WTC11 (cell line): ENCODE data around the gene ADAM12. TPM values are rescaled to one million over a fixed set of nuclear protein-coding genes. Genes with fewer than 3 reads are reported as not detected.

ENCODE experiments used
- ATAC-seq: fragments of 200-7000 bp; cut with Tn5 transposase; 2 replicates; pipeline ENCODE4 v1.10.0; 2021; ENCODE audit warnings: mild to moderate bottlenecking, moderate library complexity
- CTCF ChIA-PET: fragments of 300-600 bp; sonication (Branson Sonifier 250); formaldehyde crosslinking; loops from one replicate; lab custom pipeline; 2021; ENCODE audit warnings: antibody characterized with exemption; lab: Charles Lee
- POLR2A ChIA-PET: fragments of 350-600 bp; sonication (Branson Sonifier 250); formaldehyde crosslinking; loops from one replicate; lab custom pipeline; 2021; ENCODE audit warnings: antibody characterized with exemption; lab: Charles Lee
- DNase-seq: peaks from one replicate; pipeline ENCODE4 v3.0.0; 2021; ENCODE audit warnings: low spot score
- H3K27ac Mint-ChIP-seq: 2 replicates; pipeline ENCODE4 v1.8.0; 2021; ENCODE audit warnings: mixed read lengths
- H3K27me3 Mint-ChIP-seq: 2 replicates; pipeline ENCODE4 v1.8.0; 2021; ENCODE audit warnings: low read depth, mild to moderate bottlenecking, moderate library complexity, mixed read lengths
- H3K36me3 Mint-ChIP-seq: 2 replicates; pipeline ENCODE4 v1.8.0; 2021; ENCODE audit warnings: mixed read lengths
- H3K4me1 Mint-ChIP-seq: 2 replicates; pipeline ENCODE4 v1.8.0; 2022; ENCODE audit warnings: mixed read lengths
- H3K4me3 Mint-ChIP-seq: 2 replicates; pipeline ENCODE4 v1.8.0; 2021; ENCODE audit warnings: mild to moderate bottlenecking, moderate library complexity, mixed read lengths
- H3K9me3 Mint-ChIP-seq: 2 replicates; pipeline ENCODE4 v1.8.0; 2021; ENCODE audit warnings: mixed read lengths
- CREM ChIP-seq: sonication (generic); formaldehyde crosslinking; IDR thresholded peaks from 2 replicates; pipeline ENCODE4 v1.8.1; 2022; ENCODE audit warnings: mild to moderate bottlenecking, missing genetic modification reagents, moderate library complexity
- ELF4 ChIP-seq: sonication (generic); formaldehyde crosslinking; IDR thresholded peaks from 2 replicates; pipeline ENCODE4 v1.8.1; 2022; ENCODE audit warnings: low read depth, mild to moderate bottlenecking, moderate library complexity, missing genetic modification reagents
- EMX1 ChIP-seq: fragments of 250-450 bp; sonication (Bioruptor Pico); IDR thresholded peaks from 2 replicates; pipeline ENCODE4 v1.8.0; 2021; ENCODE audit warnings: mild to moderate bottlenecking
- FOXP1 ChIP-seq: sonication (generic); formaldehyde crosslinking; IDR thresholded peaks from 2 replicates; pipeline ENCODE4 v1.8.0; 2022; ENCODE audit warnings: missing genetic modification reagents, mild to moderate bottlenecking, moderate library complexity, borderline replicate concordance
- GABPB1 ChIP-seq: sonication (generic); formaldehyde crosslinking; IDR thresholded peaks from 2 replicates; pipeline ENCODE4 v1.8.1; 2023; ENCODE audit warnings: mild to moderate bottlenecking, missing genetic modification reagents
- JUN ChIP-seq: sonication (generic); formaldehyde crosslinking; IDR thresholded peaks from 2 replicates; pipeline ENCODE4 v1.8.0; 2023; ENCODE audit warnings: mild to moderate bottlenecking, missing genetic modification reagents
- MXD4 ChIP-seq: fragments of 250-450 bp; sonication (Bioruptor Pico); IDR thresholded peaks from 2 replicates; pipeline ENCODE4 v1.8.0; 2021; ENCODE audit warnings: mild to moderate bottlenecking, moderate library complexity, borderline replicate concordance
- NFATC4 ChIP-seq: fragments of 250-450 bp; sonication (Bioruptor Pico); IDR thresholded peaks from 2 replicates; pipeline ENCODE4 v1.9.0; 2021; ENCODE audit warnings: mild to moderate bottlenecking
- NFE2L1 ChIP-seq: sonication (generic); formaldehyde crosslinking; IDR thresholded peaks from 2 replicates; pipeline ENCODE4 v1.8.1; 2023; ENCODE audit warnings: missing genetic modification reagents
- NFYB ChIP-seq: sonication (generic); formaldehyde crosslinking; conservative IDR thresholded peaks from 2 replicates; pipeline ENCODE4 v1.8.0; 2022; ENCODE audit warnings: low read depth, missing genetic modification reagents
- NR1H2 ChIP-seq: sonication (generic); formaldehyde crosslinking; IDR thresholded peaks from 2 replicates; pipeline ENCODE4 v1.9.0; 2021; ENCODE audit warnings: mild to moderate bottlenecking, moderate library complexity, missing genetic modification reagents
- SMAD4 ChIP-seq: sonication (generic); formaldehyde crosslinking; IDR thresholded peaks from 2 replicates; pipeline ENCODE4 v1.8.0; 2022; ENCODE audit warnings: mild to moderate bottlenecking, missing genetic modification reagents
- SOX15 ChIP-seq: fragments of 250-450 bp; sonication (Bioruptor Pico); IDR thresholded peaks from 2 replicates; pipeline ENCODE4 v1.9.0; 2021; ENCODE audit warnings: mild to moderate bottlenecking
- SP1 ChIP-seq: sonication (generic); formaldehyde crosslinking; conservative IDR thresholded peaks from 2 replicates; pipeline ENCODE4 v1.8.1; 2022; ENCODE audit warnings: missing genetic modification reagents
- TEAD1 ChIP-seq: sonication (generic); formaldehyde crosslinking; IDR thresholded peaks from 2 replicates; pipeline ENCODE4 v1.8.0; 2022; ENCODE audit warnings: mild to moderate bottlenecking, missing genetic modification reagents
- ZNF219 ChIP-seq: sonication (generic); formaldehyde crosslinking; IDR thresholded peaks from 2 replicates; pipeline ENCODE4 v1.8.0; 2023; ENCODE audit warnings: missing genetic modification reagents, mild to moderate bottlenecking, borderline replicate concordance
- ZNF263 ChIP-seq: sonication (generic); formaldehyde crosslinking; IDR thresholded peaks from 2 replicates; pipeline ENCODE4 v1.8.1; 2022; ENCODE audit warnings: low read depth, mild to moderate bottlenecking, moderate library complexity, missing genetic modification reagents
- ZNF423 ChIP-seq: fragments of 250-450 bp; sonication (Bioruptor Pico); IDR thresholded peaks from 2 replicates; pipeline ENCODE4 v2.1.2; 2022; ENCODE audit warnings: mild to moderate bottlenecking, moderate library complexity
- total RNA-seq: library from RNA; stranded (reverse); gene quantifications from 3 replicates; pipeline ENCODE4 v1.2.3, GENCODE V29; 2021
- TF ChIP-seq, protein P1 (sequence below): fragments of 250-450 bp; sonication (Bioruptor Pico); IDR thresholded peaks from 2 replicates; pipeline ENCODE4 v1.9.0; 2021; ENCODE audit warnings: mild to moderate bottlenecking, borderline replicate concordance
- TF ChIP-seq, protein P2 (sequence below): sonication (generic); formaldehyde crosslinking; IDR thresholded peaks from 2 replicates; pipeline ENCODE4 v1.8.1; 2022; ENCODE audit warnings: low read depth, mild to moderate bottlenecking, moderate library complexity, missing genetic modification reagents, borderline replicate concordance
- TF ChIP-seq, protein P3 (sequence below): sonication (generic); formaldehyde crosslinking; IDR thresholded peaks from 2 replicates; pipeline ENCODE4 v1.8.0; 2022; ENCODE audit warnings: mild to moderate bottlenecking, missing genetic modification reagents
- TF ChIP-seq, protein P4 (sequence below): sonication (generic); formaldehyde crosslinking; IDR thresholded peaks from 2 replicates; pipeline ENCODE4 v1.8.1; 2023; ENCODE audit warnings: mild to moderate bottlenecking, missing genetic modification reagents

The ADAM12 gene
- total RNA-seq, 1 experiment from 2014 or later = 0.22 TPM

DNA sequence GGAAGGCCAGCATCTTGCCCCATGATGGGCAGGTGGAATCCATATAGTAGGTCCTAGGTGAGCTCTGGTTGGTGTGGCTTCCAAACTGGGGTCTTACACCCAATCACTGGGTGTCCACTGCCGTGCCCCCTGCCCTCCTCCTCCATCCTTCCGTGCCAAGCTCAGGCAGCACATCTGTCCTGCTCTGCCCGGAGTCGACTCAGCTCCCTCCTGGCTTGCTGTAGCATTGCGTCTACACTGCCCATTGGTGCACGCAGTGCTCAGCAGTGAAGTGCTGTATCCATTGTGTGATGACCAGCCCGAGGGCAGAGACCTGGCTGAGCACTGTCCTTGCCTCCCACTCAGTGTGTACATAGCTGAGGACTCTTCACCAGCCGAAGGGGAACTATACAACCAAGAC, 148.4 kb downstream of the ADAM12 start:
- no peak for DNase-seq
- no peaks in the 10 kb centered on the region for H3K36me3 Mint-ChIP-seq
- no peaks in the 10 kb centered on the region for H3K4me1 Mint-ChIP-seq
- CTCF ChIA-PET = interaction anchor here (0.8 kb wide), 1 partner anchor 10 kb away, joined by 4 read pairs; no protein-coding TSS in a partner anchor
- H3K4me3 Mint-ChIP-seq = no peak overlapping the region
- H3K9me3 Mint-ChIP-seq = no peaks in the 10 kb centered on the region; the same call in 1 of the 2 replicates
- no peaks in the 10 kb centered on the region for H3K27me3 Mint-ChIP-seq
- TF ChIP-seq, protein P1, sequence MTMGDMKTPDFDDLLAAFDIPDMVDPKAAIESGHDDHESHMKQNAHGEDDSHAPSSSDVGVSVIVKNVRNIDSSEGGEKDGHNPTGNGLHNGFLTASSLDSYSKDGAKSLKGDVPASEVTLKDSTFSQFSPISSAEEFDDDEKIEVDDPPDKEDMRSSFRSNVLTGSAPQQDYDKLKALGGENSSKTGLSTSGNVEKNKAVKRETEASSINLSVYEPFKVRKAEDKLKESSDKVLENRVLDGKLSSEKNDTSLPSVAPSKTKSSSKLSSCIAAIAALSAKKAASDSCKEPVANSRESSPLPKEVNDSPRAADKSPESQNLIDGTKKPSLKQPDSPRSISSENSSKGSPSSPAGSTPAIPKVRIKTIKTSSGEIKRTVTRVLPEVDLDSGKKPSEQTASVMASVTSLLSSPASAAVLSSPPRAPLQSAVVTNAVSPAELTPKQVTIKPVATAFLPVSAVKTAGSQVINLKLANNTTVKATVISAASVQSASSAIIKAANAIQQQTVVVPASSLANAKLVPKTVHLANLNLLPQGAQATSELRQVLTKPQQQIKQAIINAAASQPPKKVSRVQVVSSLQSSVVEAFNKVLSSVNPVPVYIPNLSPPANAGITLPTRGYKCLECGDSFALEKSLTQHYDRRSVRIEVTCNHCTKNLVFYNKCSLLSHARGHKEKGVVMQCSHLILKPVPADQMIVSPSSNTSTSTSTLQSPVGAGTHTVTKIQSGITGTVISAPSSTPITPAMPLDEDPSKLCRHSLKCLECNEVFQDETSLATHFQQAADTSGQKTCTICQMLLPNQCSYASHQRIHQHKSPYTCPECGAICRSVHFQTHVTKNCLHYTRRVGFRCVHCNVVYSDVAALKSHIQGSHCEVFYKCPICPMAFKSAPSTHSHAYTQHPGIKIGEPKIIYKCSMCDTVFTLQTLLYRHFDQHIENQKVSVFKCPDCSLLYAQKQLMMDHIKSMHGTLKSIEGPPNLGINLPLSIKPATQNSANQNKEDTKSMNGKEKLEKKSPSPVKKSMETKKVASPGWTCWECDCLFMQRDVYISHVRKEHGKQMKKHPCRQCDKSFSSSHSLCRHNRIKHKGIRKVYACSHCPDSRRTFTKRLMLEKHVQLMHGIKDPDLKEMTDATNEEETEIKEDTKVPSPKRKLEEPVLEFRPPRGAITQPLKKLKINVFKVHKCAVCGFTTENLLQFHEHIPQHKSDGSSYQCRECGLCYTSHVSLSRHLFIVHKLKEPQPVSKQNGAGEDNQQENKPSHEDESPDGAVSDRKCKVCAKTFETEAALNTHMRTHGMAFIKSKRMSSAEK (CRISPR knock-in tag) = no peak
- TF ChIP-seq CREM (CRISPR knock-in tag) (no peak), NFE2L1 (CRISPR knock-in tag) (no peak), FOXP1 (CRISPR knock-in tag) (no peak), ZNF423 (CRISPR knock-in tag) (no peak), MXD4 (CRISPR knock-in tag) (no peak), SOX15 (no peak), ZNF263 (CRISPR knock-in tag) (no peak)
- TF ChIP-seq, protein P2, sequence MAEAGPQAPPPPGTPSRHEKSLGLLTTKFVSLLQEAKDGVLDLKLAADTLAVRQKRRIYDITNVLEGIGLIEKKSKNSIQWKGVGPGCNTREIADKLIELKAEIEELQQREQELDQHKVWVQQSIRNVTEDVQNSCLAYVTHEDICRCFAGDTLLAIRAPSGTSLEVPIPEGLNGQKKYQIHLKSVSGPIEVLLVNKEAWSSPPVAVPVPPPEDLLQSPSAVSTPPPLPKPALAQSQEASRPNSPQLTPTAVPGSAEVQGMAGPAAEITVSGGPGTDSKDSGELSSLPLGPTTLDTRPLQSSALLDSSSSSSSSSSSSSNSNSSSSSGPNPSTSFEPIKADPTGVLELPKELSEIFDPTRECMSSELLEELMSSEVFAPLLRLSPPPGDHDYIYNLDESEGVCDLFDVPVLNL (CRISPR knock-in tag) = no peak
- POLR2A ChIA-PET = no interaction called here
- no peak overlapping the region for H3K27ac Mint-ChIP-seq
- ATAC-seq = peak; percentile 64

DNA sequence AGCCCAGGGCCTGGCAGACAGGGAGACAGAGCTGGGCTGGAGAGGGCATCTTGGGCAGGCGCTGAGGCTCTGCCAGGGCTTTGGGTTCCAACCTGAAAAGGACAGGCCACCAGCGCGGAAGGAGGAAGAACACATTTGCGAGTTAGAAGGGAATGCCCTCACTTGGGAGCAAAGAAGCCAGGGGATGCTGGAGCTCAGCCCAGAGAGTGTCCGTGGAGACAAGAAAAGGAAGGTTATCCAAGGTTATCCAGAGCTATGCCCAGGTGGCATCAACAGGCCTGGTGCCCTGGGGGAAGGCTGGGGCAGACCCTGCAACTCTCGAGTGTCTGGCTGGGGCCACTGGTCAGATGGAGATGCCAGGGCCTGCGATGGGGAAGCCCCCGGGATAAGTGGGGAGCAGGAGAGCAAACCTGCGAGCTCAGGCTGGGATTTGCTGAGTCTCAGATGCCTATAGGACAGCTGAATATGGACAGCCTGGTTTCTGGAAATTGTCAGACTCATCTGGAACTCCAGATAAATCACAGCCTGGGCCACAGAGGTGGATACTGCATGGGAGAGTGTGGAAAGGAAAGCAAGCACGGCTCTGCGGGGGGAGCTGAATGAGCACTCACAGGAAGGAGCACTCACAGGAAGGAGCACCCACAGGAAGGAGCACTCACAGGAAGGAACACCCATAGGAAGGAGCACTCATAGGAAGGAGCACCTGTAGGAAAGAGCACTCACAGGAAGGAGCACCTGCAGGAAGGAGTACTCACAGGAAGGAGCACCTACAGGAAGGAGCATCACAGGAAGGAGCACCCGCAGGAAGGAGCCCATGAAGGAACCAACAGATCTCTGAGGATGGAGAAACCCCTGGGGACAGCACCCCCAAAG, 152.1 kb downstream of the ADAM12 start:
- ChIA-PET POLR2A (no interaction called here), CTCF (no interaction called here)
- TF ChIP-seq ZNF263 (CRISPR knock-in tag) (peak; percentile 90), NR1H2 (CRISPR knock-in tag) (no peak)
- Mint-ChIP-seq H3K27ac (no peak overlapping the region), H3K36me3 (no peaks in the 10 kb centered on the region), H3K27me3 (no peaks in the 10 kb centered on the region), H3K9me3 (no peaks in the 10 kb centered on the region; the same call in 1 of the 2 replicates), H3K4me3 (no peak overlapping the region), H3K4me1 (no peaks in the 10 kb centered on the region)
- no peak for DNase-seq
- no peak for ATAC-seq

DNA sequence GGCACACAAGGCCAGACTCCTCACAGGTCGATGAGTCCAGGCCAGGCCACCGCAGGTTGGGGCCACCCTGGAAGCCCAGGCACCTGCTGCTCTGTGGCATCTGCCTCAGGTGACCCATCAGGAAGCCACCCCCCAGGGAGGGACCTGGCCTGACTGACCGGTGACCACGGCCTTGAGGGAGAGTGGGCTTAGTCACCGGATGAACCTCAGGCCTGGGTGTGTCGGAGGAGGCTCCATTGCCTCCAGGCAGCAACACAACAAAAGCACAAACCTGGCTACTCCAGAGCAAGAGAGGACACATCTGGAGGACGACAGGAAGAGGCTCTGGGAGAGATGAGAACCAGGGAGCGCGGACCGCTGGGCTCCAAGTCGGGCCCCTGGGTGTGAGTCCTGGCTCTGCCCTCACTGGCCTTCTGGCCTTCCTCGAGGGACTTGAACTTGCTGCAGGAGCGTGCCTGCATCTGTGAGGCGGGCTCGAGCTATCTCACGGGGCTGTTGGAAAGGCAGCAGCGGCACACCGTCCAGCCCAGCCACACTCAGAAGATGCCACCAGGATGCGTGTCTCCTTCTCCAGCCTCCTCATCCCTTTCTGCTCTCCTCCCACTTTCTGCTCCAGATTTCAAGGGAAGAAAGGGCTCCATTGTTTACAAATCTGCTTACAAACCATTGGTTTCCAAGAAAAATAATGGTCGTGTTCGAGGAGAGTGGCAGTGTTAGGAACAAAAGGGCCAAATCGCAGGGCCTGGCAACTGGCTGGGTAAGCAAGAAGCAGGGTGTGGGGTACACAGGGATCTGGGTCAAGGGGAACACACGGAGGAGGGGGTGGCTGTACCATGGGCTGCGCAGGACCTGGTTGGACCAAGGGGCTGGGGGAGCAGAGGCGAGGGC, 152.9 kb downstream of the ADAM12 start:
- DNase-seq = no peak
- Mint-ChIP-seq H3K27me3 (no peaks in the 10 kb centered on the region), H3K9me3 (no peaks in the 10 kb centered on the region; the same call in 1 of the 2 replicates), H3K4me3 (no peak overlapping the region), H3K4me1 (no peaks in the 10 kb centered on the region), H3K27ac (no peak overlapping the region), H3K36me3 (no peaks in the 10 kb centered on the region)
- ChIA-PET CTCF (no interaction called here), POLR2A (no interaction called here)
- no peak for ATAC-seq
- TF ChIP-seq ZNF423 (CRISPR knock-in tag) = no peak
- no peak for TF ChIP-seq ZNF219 (CRISPR knock-in tag)
- TF ChIP-seq NFYB = no peak
- no peak for TF ChIP-seq SMAD4
- TF ChIP-seq TEAD1 = no peak
- no peak for TF ChIP-seq ELF4 (CRISPR knock-in tag)
- TF ChIP-seq, protein P3, sequence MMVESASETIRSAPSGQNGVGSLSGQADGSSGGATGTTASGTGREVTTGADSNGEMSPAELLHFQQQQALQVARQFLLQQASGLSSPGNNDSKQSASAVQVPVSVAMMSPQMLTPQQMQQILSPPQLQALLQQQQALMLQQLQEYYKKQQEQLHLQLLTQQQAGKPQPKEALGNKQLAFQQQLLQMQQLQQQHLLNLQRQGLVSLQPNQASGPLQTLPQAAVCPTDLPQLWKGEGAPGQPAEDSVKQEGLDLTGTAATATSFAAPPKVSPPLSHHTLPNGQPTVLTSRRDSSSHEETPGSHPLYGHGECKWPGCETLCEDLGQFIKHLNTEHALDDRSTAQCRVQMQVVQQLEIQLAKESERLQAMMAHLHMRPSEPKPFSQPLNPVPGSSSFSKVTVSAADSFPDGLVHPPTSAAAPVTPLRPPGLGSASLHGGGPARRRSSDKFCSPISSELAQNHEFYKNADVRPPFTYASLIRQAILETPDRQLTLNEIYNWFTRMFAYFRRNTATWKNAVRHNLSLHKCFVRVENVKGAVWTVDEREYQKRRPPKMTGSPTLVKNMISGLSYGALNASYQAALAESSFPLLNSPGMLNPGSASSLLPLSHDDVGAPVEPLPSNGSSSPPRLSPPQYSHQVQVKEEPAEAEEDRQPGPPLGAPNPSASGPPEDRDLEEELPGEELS (CRISPR knock-in tag) = no peak
- TF ChIP-seq NFATC4 = no peak
- no peak for TF ChIP-seq EMX1 (CRISPR knock-in tag)
- TF ChIP-seq, protein P4, sequence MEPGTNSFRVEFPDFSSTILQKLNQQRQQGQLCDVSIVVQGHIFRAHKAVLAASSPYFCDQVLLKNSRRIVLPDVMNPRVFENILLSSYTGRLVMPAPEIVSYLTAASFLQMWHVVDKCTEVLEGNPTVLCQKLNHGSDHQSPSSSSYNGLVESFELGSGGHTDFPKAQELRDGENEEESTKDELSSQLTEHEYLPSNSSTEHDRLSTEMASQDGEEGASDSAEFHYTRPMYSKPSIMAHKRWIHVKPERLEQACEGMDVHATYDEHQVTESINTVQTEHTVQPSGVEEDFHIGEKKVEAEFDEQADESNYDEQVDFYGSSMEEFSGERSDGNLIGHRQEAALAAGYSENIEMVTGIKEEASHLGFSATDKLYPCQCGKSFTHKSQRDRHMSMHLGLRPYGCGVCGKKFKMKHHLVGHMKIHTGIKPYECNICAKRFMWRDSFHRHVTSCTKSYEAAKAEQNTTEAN (CRISPR knock-in tag) = no peak
- TF ChIP-seq SP1 = no peak
- TF ChIP-seq GABPB1 (CRISPR knock-in tag) = no peak
- TF ChIP-seq MXD4 (CRISPR knock-in tag) = no peak
- no peak for TF ChIP-seq JUN (CRISPR knock-in tag)
